ENCODE data around the gene ALX4.

DNA sequence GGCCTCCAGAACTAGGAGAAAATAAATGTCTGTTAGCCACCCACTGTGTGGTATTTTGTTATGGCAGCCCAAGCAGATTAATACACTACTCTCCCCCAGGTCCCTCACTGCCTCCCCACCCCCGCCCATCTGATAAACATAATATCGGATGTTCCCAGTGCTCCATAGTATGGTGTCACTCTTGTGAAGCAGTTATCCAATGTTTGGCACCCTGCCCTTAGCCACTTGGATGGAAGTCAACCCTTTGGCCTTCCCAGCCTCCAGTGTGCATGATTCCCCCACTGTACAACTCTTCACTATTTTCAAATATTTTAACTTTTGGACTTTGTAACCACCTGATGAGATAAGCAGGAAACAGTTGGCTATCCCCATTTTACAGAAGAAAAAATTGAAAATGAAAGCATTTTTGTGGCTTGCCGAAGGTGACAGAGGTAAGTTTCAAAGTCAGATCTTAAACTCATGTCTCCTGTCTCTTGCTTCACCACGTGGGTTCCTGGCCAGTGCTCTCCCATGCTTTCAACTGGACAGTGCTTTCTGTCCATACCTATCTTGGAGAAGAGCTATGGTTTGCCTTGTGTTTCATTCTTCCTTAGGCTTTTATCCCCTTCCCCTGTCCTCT is 53.2 kb downstream of the ALX4 start:
- no peak for TF ChIP-seq SP1 (IDR thresholded peaks at IDR 0.05; ENCODE audit: low read depth, low read length)
- TF ChIP-seq SIX5 (IDR thresholded peaks at IDR 0.05; ENCODE audit: low read depth, low read length) = no peak
- TF ChIP-seq ZNF274 (IDR thresholded peaks at IDR 0.05; ENCODE audit: borderline replicate concordance, extremely low read depth, low read length) = no peak
- TF ChIP-seq, protein P1, sequence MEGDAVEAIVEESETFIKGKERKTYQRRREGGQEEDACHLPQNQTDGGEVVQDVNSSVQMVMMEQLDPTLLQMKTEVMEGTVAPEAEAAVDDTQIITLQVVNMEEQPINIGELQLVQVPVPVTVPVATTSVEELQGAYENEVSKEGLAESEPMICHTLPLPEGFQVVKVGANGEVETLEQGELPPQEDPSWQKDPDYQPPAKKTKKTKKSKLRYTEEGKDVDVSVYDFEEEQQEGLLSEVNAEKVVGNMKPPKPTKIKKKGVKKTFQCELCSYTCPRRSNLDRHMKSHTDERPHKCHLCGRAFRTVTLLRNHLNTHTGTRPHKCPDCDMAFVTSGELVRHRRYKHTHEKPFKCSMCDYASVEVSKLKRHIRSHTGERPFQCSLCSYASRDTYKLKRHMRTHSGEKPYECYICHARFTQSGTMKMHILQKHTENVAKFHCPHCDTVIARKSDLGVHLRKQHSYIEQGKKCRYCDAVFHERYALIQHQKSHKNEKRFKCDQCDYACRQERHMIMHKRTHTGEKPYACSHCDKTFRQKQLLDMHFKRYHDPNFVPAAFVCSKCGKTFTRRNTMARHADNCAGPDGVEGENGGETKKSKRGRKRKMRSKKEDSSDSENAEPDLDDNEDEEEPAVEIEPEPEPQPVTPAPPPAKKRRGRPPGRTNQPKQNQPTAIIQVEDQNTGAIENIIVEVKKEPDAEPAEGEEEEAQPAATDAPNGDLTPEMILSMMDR (IDR thresholded peaks at IDR 0.05; ENCODE audit: control extremely low read depth in 1 of 3, insufficient read depth in 1 of 3, low read depth in 1 of 3, low read length in 3 of 3) = no peak
- TF ChIP-seq POLR2A (IDR thresholded peaks at IDR 0.05; ENCODE audit: control extremely low read depth in 1 of 2, low read depth in 2 of 2, low read length in 2 of 2) = no peak
